ENCODE data around the gene CFAP251. TPM values are rescaled to one million over a fixed set of nuclear protein-coding genes. Genes with fewer than 3 reads are reported as not detected.

CFAP251 gene
- total RNA-seq, 1 experiment from 2014 or later, result 0.81 TPM

DNA sequence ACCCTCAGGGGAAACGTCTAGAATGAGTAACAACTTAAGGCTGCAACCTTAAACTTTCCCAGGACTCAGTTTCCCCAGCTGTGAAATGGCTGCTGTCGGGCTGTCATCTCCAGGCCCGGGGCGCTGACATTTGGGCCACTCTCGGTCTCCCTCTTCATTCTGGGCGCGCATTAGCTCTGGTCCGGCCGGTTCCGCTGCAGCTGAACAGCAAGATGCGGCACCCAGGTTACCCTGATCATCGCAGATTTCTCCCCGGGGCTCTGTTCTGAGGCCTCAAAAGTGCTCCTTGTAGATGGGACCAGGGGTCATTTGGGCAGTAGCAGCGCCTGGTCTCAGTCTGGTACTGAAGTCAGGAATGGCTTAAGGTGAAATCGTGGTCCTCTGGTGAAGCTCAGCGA lies 102.4 kb downstream of the CFAP251 start:
- H3K14ac ChIP-seq (ENCODE audit: insufficient read depth, low read length), result no peak overlapping the region
- H3K79me2 ChIP-seq (ENCODE audit: insufficient read depth, low read length), result no peaks in the 10 kb centered on the region
- no peak overlapping the region for H3K23ac ChIP-seq (ENCODE audit: insufficient read length, low read depth, low read length)
- H2AFZ ChIP-seq (ENCODE audit: low read length), result no peak overlapping the region
- no peak overlapping the region for H3K18ac ChIP-seq (ENCODE audit: insufficient read length, low read depth, low read length)
- H3K56ac ChIP-seq (ENCODE audit: insufficient read length, low read depth, low read length), result no peak overlapping the region
- peaks cover 2% of the 10 kb centered on the region; the same call in 1 of the 2 replicates for H3K27me3 ChIP-seq (ENCODE audit: insufficient read depth, low read length)
- H3T11ph ChIP-seq (ENCODE audit: low read length), result no peak overlapping the region
- no peaks in the 10 kb centered on the region for H4K20me1 ChIP-seq (ENCODE audit: control insufficient read depth, insufficient read depth, insufficient read length)
- peaks cover 13 to 15% of the 10 kb centered on the region in 2 experiments for H3K4me1 Mint-ChIP-seq
- H4K91ac ChIP-seq (ENCODE audit: insufficient read length, low read depth, low read length), result no peak overlapping the region
- DNase-seq, result peak; percentile 47
- WGBS (ENCODE audit: extremely low coverage, insufficient read length, low lambda C conversion rate), result no CpG with 5 or more reads among the region's 16 CpGs
- H2BK5ac ChIP-seq (ENCODE audit: insufficient read length, low read length), result no peak overlapping the region
- no peak overlapping the region for H3K4ac ChIP-seq (ENCODE audit: low read depth, low read length)
- H3K4me2 ChIP-seq (ENCODE audit: insufficient read depth, insufficient read length, low read length), result peak overlapping the region; percentile 62
- TF ChIP-seq, protein P1, sequence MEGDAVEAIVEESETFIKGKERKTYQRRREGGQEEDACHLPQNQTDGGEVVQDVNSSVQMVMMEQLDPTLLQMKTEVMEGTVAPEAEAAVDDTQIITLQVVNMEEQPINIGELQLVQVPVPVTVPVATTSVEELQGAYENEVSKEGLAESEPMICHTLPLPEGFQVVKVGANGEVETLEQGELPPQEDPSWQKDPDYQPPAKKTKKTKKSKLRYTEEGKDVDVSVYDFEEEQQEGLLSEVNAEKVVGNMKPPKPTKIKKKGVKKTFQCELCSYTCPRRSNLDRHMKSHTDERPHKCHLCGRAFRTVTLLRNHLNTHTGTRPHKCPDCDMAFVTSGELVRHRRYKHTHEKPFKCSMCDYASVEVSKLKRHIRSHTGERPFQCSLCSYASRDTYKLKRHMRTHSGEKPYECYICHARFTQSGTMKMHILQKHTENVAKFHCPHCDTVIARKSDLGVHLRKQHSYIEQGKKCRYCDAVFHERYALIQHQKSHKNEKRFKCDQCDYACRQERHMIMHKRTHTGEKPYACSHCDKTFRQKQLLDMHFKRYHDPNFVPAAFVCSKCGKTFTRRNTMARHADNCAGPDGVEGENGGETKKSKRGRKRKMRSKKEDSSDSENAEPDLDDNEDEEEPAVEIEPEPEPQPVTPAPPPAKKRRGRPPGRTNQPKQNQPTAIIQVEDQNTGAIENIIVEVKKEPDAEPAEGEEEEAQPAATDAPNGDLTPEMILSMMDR (conservative IDR thresholded peaks at IDR 0.05), result no peak
- H4K5ac ChIP-seq (ENCODE audit: insufficient read length, low read depth, low read length), result no peak overlapping the region
- H3K79me1 ChIP-seq (ENCODE audit: insufficient read depth, low read depth, low read length, poor library complexity, severe bottlenecking), result no peaks in the 10 kb centered on the region
- H2BK20ac ChIP-seq (ENCODE audit: low read depth, low read length, poor library complexity, severe bottlenecking), result no peak overlapping the region
- peak overlapping the region; percentile 80 to 92 for H3K4me3 Mint-ChIP-seq
- peaks cover 33% of the 10 kb centered on the region for H3K27me3 Mint-ChIP-seq (ENCODE audit: low read depth)
- no peaks in the 10 kb centered on the region for H3K9me3 ChIP-seq (ENCODE audit: control insufficient read depth, low read depth, low read length)
- peak overlapping the region in 1 of 3 experiments; percentile 65; a peak in 1 of 7 replicates for H3K27ac Mint-ChIP-seq
- peaks cover 2 to 3% of the 10 kb centered on the region in 2 experiments; a peak in 4 of 5 replicates for H3K9me3 Mint-ChIP-seq
- H3K4me1 ChIP-seq (ENCODE audit: insufficient read depth, low read length), result no peaks in the 10 kb centered on the region
- H2BK15ac ChIP-seq (ENCODE audit: low read depth, low read length), result no peak overlapping the region
- H3K27ac ChIP-seq (ENCODE audit: insufficient read length, low read depth, low read length), result no peak overlapping the region
- H3K23me2 ChIP-seq (ENCODE audit: insufficient read length, low read depth, low read length, poor library complexity, severe bottlenecking), result peaks cover 14% of the 10 kb centered on the region
- H4K8ac ChIP-seq (replicated peaks; ENCODE audit: insufficient read length, low read depth, low read length), result no peak overlapping the region
- no peak overlapping the region for H2BK12ac ChIP-seq (ENCODE audit: insufficient read length, low read depth, low read length)
- no peak overlapping the region for H2AK5ac ChIP-seq (ENCODE audit: insufficient read length, low read length)
- H2BK120ac ChIP-seq (ENCODE audit: low read depth, low read length, poor library complexity, severe bottlenecking), result no peak overlapping the region
- H3K36me3 Mint-ChIP-seq (ENCODE audit: insufficient read depth in 1 of 3, low read depth in 3 of 3), result peaks cover 0 to 3% (median 3%) of the 10 kb centered on the region in 3 experiments; a peak in 5 of 7 replicates
- H3K9ac ChIP-seq (ENCODE audit: extremely low read depth, insufficient read length, low read length), result no peak overlapping the region

All from H9 (cell line).